Spleen (tissue), 7 donors: ENCODE measurements around the gene PRSS2.

Source experiments
- POLR2AphosphoS5 ChIP-seq, 3 donors: sonication (generic); formaldehyde crosslinking; IDR thresholded peaks; one replicate each; pipeline ENCODE4 v1.5.1; 2017; ENCODE audit warnings: antibody characterized with exemption in 3 of 3
- TF ChIP-seq, protein P1 (sequence below), 11 experiments: fragments of 200-600 bp in 7 of 11; fragments of 450-650 bp in 4 of 11; sonication (generic) in 4 of 11; IDR thresholded peaks in 8 of 11; conservative IDR thresholded peaks in 3 of 11; 1 replicate in 7 of 11; 2 replicates in 4 of 11; pipeline versions ENCODE4 v1.4.0 to v1.8.0; 2016 to 2021; ENCODE audit warnings: antibody characterized with exemption in 11 of 11, inconsistent platforms in 4 of 11, mild to moderate bottlenecking in 1 of 11
- donor health status: DM: no; HTN: no; CAD: no; lungs with moderate emphysema.
- donor health status: DM: no; HTN: no; CAD: no.
- donor health status: DM: no; HTN: no; CAD: no.

DNA sequence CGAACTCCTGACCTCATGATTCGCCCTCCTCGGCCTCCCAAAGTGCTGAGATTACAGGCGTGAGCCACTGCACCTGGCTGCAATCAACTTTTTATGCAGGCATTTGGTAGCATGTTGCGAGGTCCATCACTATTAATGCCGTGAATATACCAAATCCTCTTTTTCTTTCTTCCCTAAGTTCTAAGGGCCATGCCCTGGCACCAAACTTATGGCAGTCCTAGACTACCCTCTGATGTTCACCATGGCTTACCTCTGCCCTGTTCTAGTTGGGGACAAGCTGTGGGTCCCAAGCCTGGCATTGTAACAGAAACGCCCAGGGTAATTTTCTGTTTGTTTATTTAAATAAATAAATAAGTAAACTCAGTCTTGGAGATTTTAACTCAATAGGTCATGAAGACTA is 13.3 kb downstream of the PRSS2 start:
- TF ChIP-seq, protein P1, sequence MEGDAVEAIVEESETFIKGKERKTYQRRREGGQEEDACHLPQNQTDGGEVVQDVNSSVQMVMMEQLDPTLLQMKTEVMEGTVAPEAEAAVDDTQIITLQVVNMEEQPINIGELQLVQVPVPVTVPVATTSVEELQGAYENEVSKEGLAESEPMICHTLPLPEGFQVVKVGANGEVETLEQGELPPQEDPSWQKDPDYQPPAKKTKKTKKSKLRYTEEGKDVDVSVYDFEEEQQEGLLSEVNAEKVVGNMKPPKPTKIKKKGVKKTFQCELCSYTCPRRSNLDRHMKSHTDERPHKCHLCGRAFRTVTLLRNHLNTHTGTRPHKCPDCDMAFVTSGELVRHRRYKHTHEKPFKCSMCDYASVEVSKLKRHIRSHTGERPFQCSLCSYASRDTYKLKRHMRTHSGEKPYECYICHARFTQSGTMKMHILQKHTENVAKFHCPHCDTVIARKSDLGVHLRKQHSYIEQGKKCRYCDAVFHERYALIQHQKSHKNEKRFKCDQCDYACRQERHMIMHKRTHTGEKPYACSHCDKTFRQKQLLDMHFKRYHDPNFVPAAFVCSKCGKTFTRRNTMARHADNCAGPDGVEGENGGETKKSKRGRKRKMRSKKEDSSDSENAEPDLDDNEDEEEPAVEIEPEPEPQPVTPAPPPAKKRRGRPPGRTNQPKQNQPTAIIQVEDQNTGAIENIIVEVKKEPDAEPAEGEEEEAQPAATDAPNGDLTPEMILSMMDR (IDR thresholded peaks at IDR 0.05 in 8 of 11, conservative IDR thresholded peaks at IDR 0.05 in 3 of 11): no peak
- no peak for TF ChIP-seq POLR2AphosphoS5 (IDR thresholded peaks at IDR 0.05)
